Right renal cortex interstitium (tissue), 3 donors: ENCODE data around the gene AQP3. TPM values are rescaled to one million over a fixed set of nuclear protein-coding genes. Genes with fewer than 3 reads are reported as not detected.

ENCODE experiments used
- polyA plus RNA-seq, 3 donors: library from polyadenylated mRNA; unstranded; fragments of 120-200 nt; gene quantifications; one replicate each; pipeline ENCODE4 v1.2.1, GENCODE V29; 2013; ENCODE audit not compliant: insufficient read length in 3 of 3

AQP3 gene
- polyA plus RNA-seq, 3 donors, result 45.7 to 47.1 (median 45.8) TPM

Other genes starting within 250 kb of the AQP3 start
- gene SPINK4, start 207.4 kb downstream of the AQP3 start, polyA plus RNA-seq, result not detected
- 10 to 100 TPM; 76.0 to 82.0 (median 81.0) TPM for gene BAG1, start 182.9 kb downstream of the AQP3 start, polyA plus RNA-seq
- gene CHMP5, start 182.5 kb downstream of the AQP3 start, polyA plus RNA-seq, result 100 to 1,000 TPM; 130 to 143 (median 137) TPM
- gene NFX1, start 157.1 kb downstream of the AQP3 start, polyA plus RNA-seq, result 10 to 100 TPM; 33.0 to 35.3 (median 33.5) TPM
- 10 to 100 TPM; 14.8 to 17.5 (median 17.0) TPM for gene AQP7, start 45.0 kb downstream of the AQP3 start, polyA plus RNA-seq
- 10 to 100 TPM; 22.7 to 25.2 (median 24.5) TPM for gene NOL6, start 26.3 kb upstream of the AQP3 start, polyA plus RNA-seq
- gene ANKRD18B, start 76.7 kb upstream of the AQP3 start, polyA plus RNA-seq, result 1 to 10 TPM in 2 of 3 donors, under 1 TPM in 1; 0.69 to 1.5 (median 1.3) TPM